Psoas muscle (tissue), 8 donors: ENCODE data around the gene GALNT10. TPM values are rescaled to one million over a fixed set of nuclear protein-coding genes. Genes with fewer than 3 reads are reported as not detected.

Source experiments
- ATAC-seq, 4 donors: fragments of 200-7000 bp; cut with Tn5 transposase; one replicate each; pipeline ENCODE4 v1.9.1; 2020; ENCODE audit warnings: moderate library complexity in 3 of 4, mild to moderate bottlenecking in 2 of 4
- DNase-seq, 2 donors: peaks; one replicate each; pipeline ENCODE4 v3.0.0-alpha.2; 2020
- H3K27ac ChIP-seq: fragments of 200-600 bp; one replicate; pipeline ENCODE4 v1.8.0; 2022
- H3K27me3 ChIP-seq, 3 donors: fragments of 200-600 bp in 1 of 3; one replicate each; pipeline versions ENCODE4 v1.6.1 to v1.8.0; 2013 to 2022; ENCODE audit warnings: low read length in 2 of 3, mild to moderate bottlenecking in 2 of 3, moderate library complexity in 1 of 3; ENCODE audit not compliant: insufficient read depth in 3 of 3
- H3K36me3 ChIP-seq, 2 donors: fragments of 200-600 bp in 1 of 2; one replicate each; pipeline versions ENCODE4 v1.6.1 to v1.8.0; 2013 to 2022; ENCODE audit warnings: low read depth in 1 of 2, mild to moderate bottlenecking in 1 of 2, moderate library complexity in 1 of 2; ENCODE audit not compliant: insufficient read depth in 1 of 2
- H3K4me1 ChIP-seq: fragments of 200-600 bp; one replicate; pipeline ENCODE4 v1.8.0; 2022
- H3K4me3 ChIP-seq: fragments of 200-600 bp; one replicate; pipeline ENCODE4 v1.8.0; 2022; ENCODE audit warnings: mild to moderate bottlenecking
- H3K9me3 ChIP-seq: fragments of 200-600 bp; one replicate; pipeline ENCODE4 v1.8.0; 2022
- CTCF ChIP-seq: fragments of 200-600 bp; IDR thresholded peaks from one replicate; pipeline ENCODE4 v1.8.0; 2022; ENCODE audit warnings: antibody characterized with exemption
- WGBS, 3 donors: extraction: QIAGEN DNeasy Blood & Tissue Kit; methylation state at CpG; one replicate each; pipeline versions ENCODE4 v1.1.6 to v1.1.7; 2013; 5-methylcytosine and 5-hydroxymethylcytosine counted together
- intact Hi-C, 2 donors: fragments of 100-400 bp; cut with DNase I; formaldehyde crosslinking; loops; one replicate each; pipeline versions ENCODE4 v1.11.0 to v1.14.2; 2022
- polyA plus RNA-seq, 3 donors: library from polyadenylated mRNA; stranded (reverse); fragments of 200-250 nt; gene quantifications; one replicate each; pipeline ENCODE4 v1.2.3, GENCODE V29; 2013
- total RNA-seq, 4 donors: library from RNA; stranded (reverse); fragmentation: NEBNext Ultra II Directional in 2 of 4; extraction: Animal tissue kit (Norgen Biotek cat#: 25700) in 2 of 4; gene quantifications; one replicate each; pipeline versions ENCODE4 v1.2.1 to v1.2.4, GENCODE V29; 2021 to 2023
- donor health status: healthy with polysubstance abuse.
- donor health status: DM: no; HTN: no; CAD: no; lungs with moderate emphysema.
- donor health status: Bipolar disorder and iron deficiency.
- donor health status: healthy.
- donor health status: DM: yes; HTN: yes; CAD: no.
- donor health status: DM: no; HTN: no; CAD: no.
- donor health status: DM: no; HTN: no; CAD: no.
- donor health status: DM: yes; HTN: yes; CAD: no.

The GALNT10 gene
- total and polyA plus RNA-seq, 7 donors: 4.2 to 9.9 (median 6.8) TPM

- intact Hi-C loops: no loop called here
- no peak for DNase-seq
- H3K9me3 ChIP-seq: peaks cover 9% of the 10 kb centered on the region
- H3K27me3 ChIP-seq: no peaks in the 10 kb centered on the region
- TF ChIP-seq CTCF: no peak
- H3K36me3 ChIP-seq: no peaks in the 10 kb centered on the region
- ATAC-seq: no peak
- no peak overlapping the region for H3K4me3 ChIP-seq
- no peak overlapping the region for H3K27ac ChIP-seq
- 87 to 92% (median 88%) methylated on average over 4 of the region's 4 CpGs for WGBS, 3 donors
- peaks cover 1% of the 10 kb centered on the region for H3K4me1 ChIP-seq
Measured at GRCh38 chr5:154228696-154229095, 38.2 kb downstream of the GALNT10 start.

- no peak overlapping the region for H3K27ac ChIP-seq
- intact Hi-C loops: no loop called here
- H3K4me1 ChIP-seq: peaks cover 7% of the 10 kb centered on the region
- peaks cover 9% of the 10 kb centered on the region for H3K9me3 ChIP-seq
- H3K36me3 ChIP-seq: no peaks in the 10 kb centered on the region
- ATAC-seq (no peak), DNase-seq (no peak)
- H3K4me3 ChIP-seq: no peak overlapping the region
- TF ChIP-seq CTCF: no peak
- no peaks in the 10 kb centered on the region for H3K27me3 ChIP-seq
Measured at GRCh38 chr5:154230526-154230925, 40.0 kb downstream of the GALNT10 start.

- no peaks in the 10 kb centered on the region for H3K9me3 ChIP-seq
- 45 to 77% (median 54%) methylated on average over 3 of the region's 3 CpGs for WGBS, 3 donors
- H3K36me3 ChIP-seq: no peaks in the 10 kb centered on the region
- DNase-seq: no peak
- TF ChIP-seq CTCF: no peak
- intact Hi-C loops: no loop called here
- ATAC-seq: no peak
- no peak overlapping the region for H3K4me3 ChIP-seq
- H3K27me3 ChIP-seq: no peaks in the 10 kb centered on the region
- H3K27ac ChIP-seq: no peak overlapping the region
- peaks cover 7% of the 10 kb centered on the region for H3K4me1 ChIP-seq
Measured at GRCh38 chr5:154234551-154234950, 44.0 kb downstream of the GALNT10 start.

DNA sequence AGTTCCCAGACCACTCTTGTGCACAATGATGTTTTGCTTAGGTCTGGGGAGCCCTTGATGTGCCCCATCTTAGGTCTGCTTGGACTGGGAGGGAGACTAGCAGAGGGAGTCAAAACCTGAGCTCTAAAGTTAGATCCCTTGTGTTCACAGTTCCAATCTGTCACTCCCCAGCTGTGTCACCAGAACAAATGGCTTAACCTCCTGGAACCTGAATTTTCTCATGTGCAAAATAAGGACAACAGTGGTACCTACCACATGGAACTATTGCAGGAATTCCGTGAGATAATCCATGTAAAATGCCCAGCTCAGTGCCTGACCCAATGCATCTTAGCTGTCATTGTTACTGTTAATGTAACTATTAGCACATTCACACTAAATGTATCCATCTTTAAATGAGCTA, 45.5 kb downstream of the GALNT10 start:
- intact Hi-C loops: no loop called here
- no peak for TF ChIP-seq CTCF
- no peak for ATAC-seq
- H3K27ac ChIP-seq: no peak overlapping the region
- no peak for DNase-seq
- H3K4me1 ChIP-seq: peaks cover 7% of the 10 kb centered on the region
- H3K9me3 ChIP-seq: no peaks in the 10 kb centered on the region
- WGBS, 3 donors: 75 to 93% (median 78%) methylated on average over 1 of the region's 1 CpG
- no peak overlapping the region for H3K4me3 ChIP-seq
- no peaks in the 10 kb centered on the region for H3K27me3 ChIP-seq
- no peaks in the 10 kb centered on the region for H3K36me3 ChIP-seq

DNA sequence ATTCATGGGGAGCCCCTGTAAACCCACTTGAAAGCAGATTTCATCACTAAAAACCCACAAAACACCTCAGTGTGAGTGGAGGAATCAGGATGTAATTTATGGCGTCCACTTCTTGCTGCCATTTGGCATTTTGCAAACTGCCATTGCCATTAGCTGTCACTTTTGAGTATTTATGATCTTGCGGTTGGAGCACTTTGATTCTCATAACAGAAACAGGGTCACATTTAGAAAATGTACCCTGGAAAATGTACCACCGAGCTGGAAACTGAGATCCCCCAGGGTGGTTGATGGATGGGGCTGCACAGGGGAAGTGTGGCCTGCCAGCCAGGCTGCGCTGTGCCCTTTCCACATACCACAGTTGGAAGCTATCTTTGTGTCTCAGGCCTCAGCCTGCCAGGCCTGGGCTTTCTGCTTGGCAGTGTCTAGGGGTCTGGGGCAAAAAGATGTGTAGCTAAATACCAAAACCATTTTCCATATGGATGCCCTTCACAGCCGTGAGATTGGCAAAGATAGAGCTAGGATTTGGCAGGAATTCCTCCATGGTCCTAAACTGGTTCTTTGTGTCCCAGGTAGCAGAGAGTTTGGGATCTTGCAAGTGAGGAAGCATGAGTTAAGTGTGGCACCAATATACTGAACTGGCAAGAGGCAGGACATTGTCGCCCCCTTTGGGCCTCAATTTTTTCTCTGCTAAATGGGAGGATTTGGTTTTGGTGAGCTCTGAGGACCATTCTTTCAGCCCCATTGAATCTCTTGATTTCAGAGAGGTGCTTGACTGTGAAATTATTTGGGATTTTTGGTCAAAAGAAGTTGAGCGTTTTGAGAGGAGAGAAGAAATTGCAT, 46.2 kb downstream of the GALNT10 start:
- 58 to 73% (median 63%) methylated on average over 7 of the region's 7 CpGs for WGBS, 3 donors
- H3K9me3 ChIP-seq: no peaks in the 10 kb centered on the region
- H3K4me3 ChIP-seq: no peak overlapping the region
- TF ChIP-seq CTCF: no peak
- peak in 1 of 4 donors; percentile 33 for ATAC-seq
- intact Hi-C loops: no loop called here
- no peaks in the 10 kb centered on the region for H3K27me3 ChIP-seq
- H3K36me3 ChIP-seq: no peaks in the 10 kb centered on the region
- H3K27ac ChIP-seq: no peak overlapping the region
- H3K4me1 ChIP-seq: peaks cover 7% of the 10 kb centered on the region
- no peak for DNase-seq
